Activated naive CD4-positive, alpha-beta T cell treated with anti-CD3 and anti-CD28 coated beads for 36 hours (primary cell): Measurements from ENCODE around the gene PLXND1. TPM values are rescaled to one million over a fixed set of nuclear protein-coding genes. Genes with fewer than 3 reads are reported as not detected.

ENCODE experiments used
- CTCF ChIA-PET: fragments of 350-600 bp; sonication (Branson Sonifier 250); formaldehyde crosslinking; loops from one replicate; lab custom pipeline; 2021; ENCODE audit warnings: antibody characterized with exemption; lab: Charles Lee
- DNase-seq: peaks from one replicate; pipeline ENCODE4 v3.0.0-alpha.2; 2020
- H3K27ac Mint-ChIP-seq: one replicate; pipeline ENCODE4 v1.8.0; 2021; ENCODE audit warnings: mild to moderate bottlenecking, mixed read lengths
- H3K27me3 Mint-ChIP-seq: one replicate; pipeline ENCODE4 v1.8.0; 2021; ENCODE audit warnings: low read depth, mixed read lengths
- H3K36me3 Mint-ChIP-seq: one replicate; pipeline ENCODE4 v1.8.0; 2021; ENCODE audit warnings: low read depth, mixed read lengths
- H3K4me1 Mint-ChIP-seq: one replicate; pipeline ENCODE4 v1.8.0; 2021; ENCODE audit warnings: low read depth, mixed read lengths
- H3K4me3 Mint-ChIP-seq: one replicate; pipeline ENCODE4 v1.8.0; 2021; ENCODE audit warnings: mild to moderate bottlenecking, moderate library complexity, mixed read lengths
- H3K9me3 Mint-ChIP-seq: one replicate; pipeline ENCODE4 v1.8.0; 2021; ENCODE audit warnings: mixed read lengths
- intact Hi-C: fragments of 100-400 bp; cut with micrococcal nuclease; formaldehyde crosslinking; loops from one replicate; pipeline ENCODE4 v1.15.1; 2023
- total RNA-seq, 2 experiments: library from RNA; stranded (reverse); gene quantifications; one replicate each; pipeline ENCODE4 v1.2.3, GENCODE V29; 2021

PLXND1 gene
- total RNA-seq, 2 experiments from 2014 or later = 5.1 to 6.2 TPM

- Mint-ChIP-seq H3K4me1 (no peaks in the 10 kb centered on the region), H3K9me3 (no peaks in the 10 kb centered on the region), H3K27me3 (no peaks in the 10 kb centered on the region), H3K36me3 (no peaks in the 10 kb centered on the region), H3K4me3 (no peak overlapping the region), H3K27ac (no peak overlapping the region)
- intact Hi-C loops = no loop called here
- CTCF ChIA-PET = no interaction called here
- no peak for DNase-seq
Measured at GRCh38 chr3:129562803-129563202, 43.7 kb downstream of the PLXND1 start.

- intact Hi-C loops = no loop called here
- CTCF ChIA-PET = no interaction called here
- H3K4me3 Mint-ChIP-seq = no peak overlapping the region
- H3K27me3 Mint-ChIP-seq = no peaks in the 10 kb centered on the region
- no peaks in the 10 kb centered on the region for H3K4me1 Mint-ChIP-seq
- H3K27ac Mint-ChIP-seq = no peak overlapping the region
- no peak for DNase-seq
- no peaks in the 10 kb centered on the region for H3K36me3 Mint-ChIP-seq
- H3K9me3 Mint-ChIP-seq = no peaks in the 10 kb centered on the region
Measured at GRCh38 chr3:129561619-129562248, 44.7 kb downstream of the PLXND1 start.

GRCh38 chr3:129560911-129561594 lies 45.4 kb downstream of the PLXND1 start:
- CTCF ChIA-PET = no interaction called here
- H3K27ac Mint-ChIP-seq = no peak overlapping the region
- no peaks in the 10 kb centered on the region for H3K9me3 Mint-ChIP-seq
- H3K27me3 Mint-ChIP-seq = no peaks in the 10 kb centered on the region
- no peaks in the 10 kb centered on the region for H3K4me1 Mint-ChIP-seq
- no peak for DNase-seq
- intact Hi-C loops = no loop called here
- H3K36me3 Mint-ChIP-seq = no peaks in the 10 kb centered on the region
- H3K4me3 Mint-ChIP-seq = no peak overlapping the region

- H3K4me1 Mint-ChIP-seq = no peaks in the 10 kb centered on the region
- intact Hi-C loops = no loop called here
- no peaks in the 10 kb centered on the region for H3K27me3 Mint-ChIP-seq
- H3K9me3 Mint-ChIP-seq = no peaks in the 10 kb centered on the region
- no peak overlapping the region for H3K4me3 Mint-ChIP-seq
- DNase-seq = no peak
- no peak overlapping the region for H3K27ac Mint-ChIP-seq
- H3K36me3 Mint-ChIP-seq = no peaks in the 10 kb centered on the region
- CTCF ChIA-PET = no interaction called here
Measured at GRCh38 chr3:129560269-129560787, 46.1 kb downstream of the PLXND1 start.

- intact Hi-C loops = no loop called here
- H3K36me3 Mint-ChIP-seq = no peaks in the 10 kb centered on the region
- H3K27me3 Mint-ChIP-seq = no peaks in the 10 kb centered on the region
- no peaks in the 10 kb centered on the region for H3K9me3 Mint-ChIP-seq
- no peak overlapping the region for H3K4me3 Mint-ChIP-seq
- H3K4me1 Mint-ChIP-seq = peaks cover under 1% of the 10 kb centered on the region
- no peak overlapping the region for H3K27ac Mint-ChIP-seq
- DNase-seq = no peak
- CTCF ChIA-PET = no interaction called here
Measured at GRCh38 chr3:129559565-129560079, 46.9 kb downstream of the PLXND1 start.

GRCh38 chr3:129558772-129559564 lies 47.5 kb downstream of the PLXND1 start:
- no peak overlapping the region for H3K4me3 Mint-ChIP-seq
- CTCF ChIA-PET = no interaction called here
- no peaks in the 10 kb centered on the region for H3K27me3 Mint-ChIP-seq
- H3K9me3 Mint-ChIP-seq = no peaks in the 10 kb centered on the region
- H3K27ac Mint-ChIP-seq = no peak overlapping the region
- no peak for DNase-seq
- intact Hi-C loops = no loop called here
- H3K36me3 Mint-ChIP-seq = no peaks in the 10 kb centered on the region
- H3K4me1 Mint-ChIP-seq = peaks cover 6% of the 10 kb centered on the region

GRCh38 chr3:129558081-129558771 lies 48.2 kb downstream of the PLXND1 start:
- no peaks in the 10 kb centered on the region for H3K9me3 Mint-ChIP-seq
- H3K4me3 Mint-ChIP-seq = no peak overlapping the region
- H3K27ac Mint-ChIP-seq = no peak overlapping the region
- H3K36me3 Mint-ChIP-seq = no peaks in the 10 kb centered on the region
- H3K27me3 Mint-ChIP-seq = no peaks in the 10 kb centered on the region
- CTCF ChIA-PET = no interaction called here
- intact Hi-C loops = no loop called here
- DNase-seq = no peak
- peaks cover 8% of the 10 kb centered on the region for H3K4me1 Mint-ChIP-seq

- intact Hi-C loops = no loop called here
- CTCF ChIA-PET = no interaction called here
Measured at GRCh38 chr3:129557548-129557894, 49.0 kb downstream of the PLXND1 start.

GRCh38 chr3:129556890-129557547 lies 49.5 kb downstream of the PLXND1 start:
- CTCF ChIA-PET = no interaction called here
- Mint-ChIP-seq H3K4me3 (no peak overlapping the region), H3K27me3 (no peaks in the 10 kb centered on the region), H3K9me3 (no peaks in the 10 kb centered on the region), H3K27ac (no peak overlapping the region), H3K36me3 (no peaks in the 10 kb centered on the region), H3K4me1 (peaks cover 8% of the 10 kb centered on the region)
- intact Hi-C loops = no loop called here
- no peak for DNase-seq

More at GRCh38 chr3:129557548-129557894, 49.0 kb downstream of the PLXND1 start:
- DNase-seq = no peak
- Mint-ChIP-seq H3K36me3 (no peaks in the 10 kb centered on the region), H3K9me3 (no peaks in the 10 kb centered on the region), H3K27ac (no peak overlapping the region), H3K4me3 (no peak overlapping the region), H3K4me1 (peaks cover 8% of the 10 kb centered on the region), H3K27me3 (no peaks in the 10 kb centered on the region)

- no peak overlapping the region for H3K4me3 Mint-ChIP-seq
- no peaks in the 10 kb centered on the region for H3K36me3 Mint-ChIP-seq
- no peaks in the 10 kb centered on the region for H3K27me3 Mint-ChIP-seq
- H3K27ac Mint-ChIP-seq = no peak overlapping the region
- H3K4me1 Mint-ChIP-seq = peaks cover 8% of the 10 kb centered on the region
- intact Hi-C loops = no loop called here
- CTCF ChIA-PET = no interaction called here
- DNase-seq = no peak
- no peaks in the 10 kb centered on the region for H3K9me3 Mint-ChIP-seq
Measured at GRCh38 chr3:129556358-129556695, 50.1 kb downstream of the PLXND1 start.

GRCh38 chr3:129555616-129556357 lies 50.7 kb downstream of the PLXND1 start:
- H3K9me3 Mint-ChIP-seq = no peaks in the 10 kb centered on the region
- CTCF ChIA-PET = interaction anchor here (0.6 to 1.5 kb wide), 3 partner anchors 23 to 65 kb away, joined by 3 to 6 read pairs (median 3); no protein-coding TSS in a partner anchor
- no peaks in the 10 kb centered on the region for H3K27me3 Mint-ChIP-seq
- DNase-seq = no peak
- no peaks in the 10 kb centered on the region for H3K36me3 Mint-ChIP-seq
- H3K27ac Mint-ChIP-seq = no peak overlapping the region
- H3K4me1 Mint-ChIP-seq = peaks cover 8% of the 10 kb centered on the region
- intact Hi-C loops = no loop called here
- H3K4me3 Mint-ChIP-seq = no peak overlapping the region
